GM12878 (cell line): ENCODE data around the gene ZNF3. TPM values are rescaled to one million over a fixed set of nuclear protein-coding genes. Genes with fewer than 3 reads are reported as not detected.

Experiments used
- ATAC-seq: fragments of 200-7000 bp; cut with Tn5 transposase; 3 replicates; pipeline ENCODE4 v1.9.1; 2020; ENCODE audit warnings: mild to moderate bottlenecking, moderate library complexity
- BruUV-seq: library from RNA; stranded (reverse); fragments of 400-500 nt; replicated peaks from 2 replicates; lab custom pipeline; 2021; lab: Mats Ljungman, UMichigan
- CTCF ChIA-PET: fragments of 300-600 bp; sonication (Branson Sonifier 250); formaldehyde crosslinking; extraction: SDS; loops from one replicate; lab custom pipeline; 2021; ENCODE audit warnings: inconsistent platforms; lab: Yijun Ruan, JAX
- POLR2A ChIA-PET: fragments of 350-600 bp; formaldehyde crosslinking; extraction: SDS; loops from one replicate; lab custom pipeline; 2021; ENCODE audit warnings: inconsistent platforms; lab: Charles Lee
- RAD21 ChIA-PET: fragments of 300-600 bp; sonication (Branson Sonifier 250); formaldehyde crosslinking; loops from one replicate; lab custom pipeline; 2023; ENCODE audit warnings: antibody characterized with exemption; ENCODE audit not compliant: unreplicated experiment; lab: Charles Lee
- SMC1A ChIA-PET: fragments of 300-600 bp; sonication (Branson Sonifier 250); formaldehyde crosslinking; loops from one replicate; lab custom pipeline; 2023; ENCODE audit not compliant: unreplicated experiment, uncharacterized antibody; lab: Charles Lee
- DNase-seq: peaks from one replicate; pipeline ENCODE4 v3.0.0-alpha.2; 2011; ENCODE audit warnings: low read depth, low spot score
- FAIRE-seq: peaks from 3 replicates; lab custom pipeline; 2011; peaks lifted over from hg19 to GRCh38; lab: Jason Lieb, UNC
- H2AFZ ChIP-seq: 2 replicates; pipeline ENCODE4 v1.6.0; 2011; ENCODE audit warnings: low read depth, low read length, control low read depth; ENCODE audit not compliant: control insufficient read depth
- H3K27ac ChIP-seq: 2 replicates; pipeline ENCODE4 v1.5.1; 2011; ENCODE audit warnings: control low read depth; ENCODE audit not compliant: control insufficient read depth, insufficient read depth
- H3K27me3 ChIP-seq, 2 experiments: replicated peaks in 1 of 2; 2 replicates each; pipeline versions ENCODE4 v1.6.0 to v1.6.1; 2011; ENCODE audit warnings: low read length in 1 of 2; ENCODE audit not compliant: control insufficient read depth in 2 of 2, insufficient read depth in 2 of 2
- H3K36me3 ChIP-seq, 2 experiments: 2 replicates each; pipeline ENCODE4 v1.5.1; 2011; ENCODE audit warnings: low read length in 1 of 2; ENCODE audit not compliant: control insufficient read depth in 2 of 2, insufficient read depth in 2 of 2
- H3K4me1 ChIP-seq: 2 replicates; pipeline ENCODE4 v1.6.1; 2011; ENCODE audit warnings: mild to moderate bottlenecking, low read length, moderate library complexity, mixed read lengths; ENCODE audit not compliant: control insufficient read depth, insufficient read depth
- H3K4me2 ChIP-seq: 2 replicates; pipeline ENCODE4 v1.6.0; 2011; ENCODE audit warnings: control low read depth; ENCODE audit not compliant: control insufficient read depth, insufficient read depth
- H3K4me3 ChIP-seq: fragments of 200-600 bp; sonication (generic); 2 replicates; pipeline ENCODE4 v1.5.1; 2016
- H3K79me2 ChIP-seq: 2 replicates; pipeline ENCODE4 v1.6.0; 2011; ENCODE audit warnings: low read length; ENCODE audit not compliant: control insufficient read depth, insufficient read depth
- H3K9ac ChIP-seq: 2 replicates; pipeline ENCODE4 v1.8.0; 2011; ENCODE audit warnings: low read length, control low read depth, mixed read lengths; ENCODE audit not compliant: control insufficient read depth, insufficient read depth
- H3K9me3 ChIP-seq: replicated peaks from 3 replicates; pipeline ENCODE4 v1.5.1; 2011; ENCODE audit warnings: mild to moderate bottlenecking, low read length; ENCODE audit not compliant: control insufficient read depth, insufficient read depth
- H4K20me1 ChIP-seq: 2 replicates; pipeline ENCODE4 v1.6.0; 2011; ENCODE audit not compliant: control insufficient read depth, insufficient read depth
- PBX3 ChIP-seq: IDR thresholded peaks from 2 replicates; pipeline ENCODE4 v1.6.1; 2011; ENCODE audit warnings: mild to moderate bottlenecking, low read depth, low read length, moderate library complexity; ENCODE audit not compliant: insufficient replicate concordance
- PKNOX1 ChIP-seq: fragments of 450-650 bp; IDR thresholded peaks from 2 replicates; pipeline ENCODE4 v1.6.1; 2016; ENCODE audit warnings: mild to moderate bottlenecking
- RCOR1 ChIP-seq: conservative IDR thresholded peaks from 2 replicates; pipeline ENCODE4 v1.6.1; 2012; ENCODE audit warnings: low read depth, low read length, improper control_type of control experiment
- TAF1 ChIP-seq: IDR thresholded peaks from 2 replicates; pipeline ENCODE4 v1.6.1; 2011; ENCODE audit warnings: mild to moderate bottlenecking, low read depth, low read length, borderline replicate concordance
- WGBS: methylation state at CpG from one replicate; pipeline ENCODE4 v1.1.6; 2016; ENCODE audit warnings: low lambda C conversion rate; ENCODE audit not compliant: insufficient replicate concordance, insufficient coverage; ENCODE audit errors: missing lambda C conversion rate; 5-methylcytosine and 5-hydroxymethylcytosine counted together
- in situ Hi-C: fragments of 300-500 bp; cut with MboI; formaldehyde crosslinking; loops from 9 replicates; pipeline ENCODE4 v1.14.3; 2018; ENCODE audit warnings: mixed read lengths
- intact Hi-C: fragments of 100-400 bp; cut with micrococcal nuclease; formaldehyde crosslinking; loops from one replicate; pipeline ENCODE4 v1.14.2; 2022; ENCODE audit not compliant: unreplicated experiment
- polyA plus RNA-seq, 11 experiments: library from polyadenylated mRNA; depleted of rRNA in 4 of 11; unstranded in 6 of 11; stranded (reverse) in 5 of 11; fragments of >200 nt; fragmentation: Nextera tagmentation in 4 of 11; fragmentation: Illumina TruSeq in 1 of 11; extraction: Ambion mirVana in 4 of 11; extraction: Trizol in 1 of 11; gene quantifications; 1 replicate in 1 of 11; 2 replicates in 10 of 11; pipeline versions ENCODE4 v1.2.1 to v1.2.3, GENCODE V29; 2011 to 2016; ENCODE audit warnings: inconsistent platforms in 2 of 11, missing spikeins in 2 of 11, low read depth in 1 of 11
- total RNA-seq, 4 experiments: library from RNA; depleted of rRNA in 3 of 4; stranded (reverse); fragments of >200 nt in 3 of 4; fragmentation: Illumina TruSeq in 1 of 4; extraction: Trizol in 1 of 4; gene quantifications; 2 replicates each; pipeline versions ENCODE4 v1.2.1 to v1.2.3, GENCODE V29; 2013 to 2021

ZNF3 gene
- total and polyA plus RNA-seq, 10 of the 15 experiments (the other 5 are each of a cell fraction or from before 2014, with no cell fraction given), result 17.2 to 37.4 (median 29.4) TPM

- H3K27ac ChIP-seq, result no peak overlapping the region
- intact Hi-C loops (no loop called here), in situ Hi-C loops (no loop called here)
- peaks cover 29% of the 10 kb centered on the region for H3K79me2 ChIP-seq
- no peaks in the 10 kb centered on the region for H3K9me3 ChIP-seq
- no peaks in the 10 kb centered on the region for H3K27me3 ChIP-seq
- no peak for ATAC-seq
- H3K9ac ChIP-seq, result no peak overlapping the region
- H3K4me1 ChIP-seq, result peaks cover 16% of the 10 kb centered on the region
- H4K20me1 ChIP-seq, result no peaks in the 10 kb centered on the region
- FAIRE-seq, result no peak
- no peak overlapping the region for H2AFZ ChIP-seq
- no peak for DNase-seq
- peak overlapping the region; percentile 36; the same call in 1 of the 2 replicates for H3K4me2 ChIP-seq
- H3K36me3 ChIP-seq, result peaks cover 16 to 17% of the 10 kb centered on the region in 2 experiments
- ChIA-PET POLR2A (interaction anchor here (0.5 to 1.7 kb wide), 8 partner anchors 9 to 374 kb away, joined by 3 to 6 read pairs (median 4); partner anchors contain the start of gene ZKSCAN1), SMC1A (interaction anchor here (0.7 to 1.7 kb wide), 2 partner anchors 15 to 86 kb away, joined by 3 read pairs; no protein-coding TSS in a partner anchor), CTCF (no interaction called here), RAD21 (interaction anchor here (0.9 kb wide), 1 partner anchor 11 kb away, joined by 3 read pairs; no protein-coding TSS in a partner anchor)
- 86% methylated on average over 16 of the region's 17 CpGs for WGBS
- no TSS peak for BruUV-seq
- no peak overlapping the region for H3K4me3 ChIP-seq
- TF ChIP-seq TAF1 (no peak), PKNOX1 (peak; percentile 26; the same call in 1 of the 2 replicates), PBX3 (peak; percentile 33), RCOR1 (no peak)
These were observed 21.7 kb upstream of the ZNF3 start for GRCh38 chr7:100102950-100103840.
